Activated T-cell treated with anti-CD3 and anti-CD28 coated beads, Interleukin-2, amount 50 U/mL, for 72 hours (primary cell): Measurements from ENCODE around the gene TRAPPC3. TPM values are rescaled to one million over a fixed set of nuclear protein-coding genes. Genes with fewer than 3 reads are reported as not detected.

Experiments
- ATAC-seq, 2 donors: fragments of 150-1000 bp; cut with Tn5 transposase; replicated peaks in 1 of 2; 2 replicates each; pipeline ENCODE4 v1.10.0; 2021; ENCODE audit warnings: moderate library complexity in 2 of 2, mild to moderate bottlenecking in 1 of 2
- DNase-seq, 2 donors: peaks; one replicate each; pipeline ENCODE4 v3.0.0; 2021 to 2022; ENCODE audit warnings: mixed read lengths in 1 of 2
- H3K27ac Mint-ChIP-seq: one replicate; pipeline ENCODE4 v1.8.0; 2022; ENCODE audit warnings: mild to moderate bottlenecking, moderate library complexity, mixed read lengths
- H3K27me3 Mint-ChIP-seq: one replicate; pipeline ENCODE4 v1.8.0; 2022; ENCODE audit warnings: low read depth, mixed read lengths
- H3K36me3 Mint-ChIP-seq, 2 donors: one replicate each; pipeline ENCODE4 v1.8.0; 2022; ENCODE audit warnings: mixed read lengths in 2 of 2, mild to moderate bottlenecking in 1 of 2; ENCODE audit not compliant: insufficient read depth in 2 of 2
- H3K4me1 Mint-ChIP-seq: one replicate; pipeline ENCODE4 v1.8.0; 2022; ENCODE audit warnings: low read depth, mixed read lengths
- H3K4me3 Mint-ChIP-seq, 2 donors: one replicate each; pipeline ENCODE4 v1.8.0; 2022; ENCODE audit warnings: mild to moderate bottlenecking in 2 of 2, mixed read lengths in 2 of 2, moderate library complexity in 2 of 2
- H3K9me3 Mint-ChIP-seq, 2 donors: one replicate each; pipeline ENCODE4 v1.8.0; 2022; ENCODE audit warnings: mixed read lengths in 2 of 2
- total RNA-seq, 2 donors: library from RNA; stranded (reverse); gene quantifications; one replicate each; pipeline ENCODE4 v1.2.3, GENCODE V29; 2022

Gene TRAPPC3
- total RNA-seq, 2 donors from 2014 or later, result 46.2 to 56.2 TPM

DNA sequence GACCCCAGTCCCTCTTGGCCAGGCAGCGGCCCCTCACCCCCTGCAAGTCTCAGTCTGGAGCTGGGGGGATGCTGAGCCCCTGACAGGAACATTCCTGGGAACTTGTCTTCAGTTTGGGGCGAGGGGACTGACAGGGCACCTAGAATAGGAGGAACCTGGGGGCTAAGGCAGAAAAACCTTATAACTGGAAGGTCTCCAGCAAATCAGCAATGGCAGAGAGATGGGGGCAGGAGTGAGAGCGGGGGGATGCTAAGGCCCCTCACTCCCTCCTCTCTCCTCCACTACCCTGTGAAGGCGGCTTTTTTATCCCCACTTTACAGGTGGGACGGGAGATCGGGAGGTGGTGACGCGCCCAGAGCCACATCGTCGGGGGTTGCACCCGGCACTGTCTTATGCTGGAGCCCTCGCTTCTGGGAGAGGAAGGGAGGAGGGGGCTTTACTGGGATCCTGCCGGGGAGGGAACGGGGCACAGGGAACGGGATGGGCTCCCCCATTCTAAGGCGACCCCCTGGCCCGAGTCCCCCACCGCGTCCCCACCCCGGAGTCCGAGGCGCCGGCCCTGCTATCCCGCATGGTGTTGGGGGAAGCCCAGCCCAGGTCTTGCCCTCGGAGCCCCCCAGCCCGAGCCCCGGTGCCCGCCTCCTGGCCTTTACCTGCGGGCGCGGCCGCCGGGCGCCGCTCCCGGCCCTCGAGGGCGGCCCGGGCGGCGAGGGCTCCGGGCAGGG lies 24.7 kb downstream of the TRAPPC3 start:
- no peaks in the 10 kb centered on the region for H3K36me3 Mint-ChIP-seq
- peak overlapping the region; percentile 41 to 67 for H3K4me3 Mint-ChIP-seq
- ATAC-seq (no peak), DNase-seq (no peak)
- peaks cover 19% of the 10 kb centered on the region for H3K4me1 Mint-ChIP-seq
- H3K27me3 Mint-ChIP-seq, result peaks cover 36% of the 10 kb centered on the region
- H3K27ac Mint-ChIP-seq, result no peak overlapping the region
- no peaks in the 10 kb centered on the region for H3K9me3 Mint-ChIP-seq

- Mint-ChIP-seq H3K4me1 (peaks cover 19% of the 10 kb centered on the region), H3K4me3 (peak overlapping the region; percentile 0 to 3), H3K9me3 (no peaks in the 10 kb centered on the region), H3K27ac (no peak overlapping the region), H3K27me3 (peaks cover 36% of the 10 kb centered on the region), H3K36me3 (no peaks in the 10 kb centered on the region)
- ATAC-seq (peak; percentile 46 to 52), DNase-seq (no peak)
Observed at GRCh38 chr1:36123356-36123755, 25.9 kb downstream of the TRAPPC3 start.

DNA sequence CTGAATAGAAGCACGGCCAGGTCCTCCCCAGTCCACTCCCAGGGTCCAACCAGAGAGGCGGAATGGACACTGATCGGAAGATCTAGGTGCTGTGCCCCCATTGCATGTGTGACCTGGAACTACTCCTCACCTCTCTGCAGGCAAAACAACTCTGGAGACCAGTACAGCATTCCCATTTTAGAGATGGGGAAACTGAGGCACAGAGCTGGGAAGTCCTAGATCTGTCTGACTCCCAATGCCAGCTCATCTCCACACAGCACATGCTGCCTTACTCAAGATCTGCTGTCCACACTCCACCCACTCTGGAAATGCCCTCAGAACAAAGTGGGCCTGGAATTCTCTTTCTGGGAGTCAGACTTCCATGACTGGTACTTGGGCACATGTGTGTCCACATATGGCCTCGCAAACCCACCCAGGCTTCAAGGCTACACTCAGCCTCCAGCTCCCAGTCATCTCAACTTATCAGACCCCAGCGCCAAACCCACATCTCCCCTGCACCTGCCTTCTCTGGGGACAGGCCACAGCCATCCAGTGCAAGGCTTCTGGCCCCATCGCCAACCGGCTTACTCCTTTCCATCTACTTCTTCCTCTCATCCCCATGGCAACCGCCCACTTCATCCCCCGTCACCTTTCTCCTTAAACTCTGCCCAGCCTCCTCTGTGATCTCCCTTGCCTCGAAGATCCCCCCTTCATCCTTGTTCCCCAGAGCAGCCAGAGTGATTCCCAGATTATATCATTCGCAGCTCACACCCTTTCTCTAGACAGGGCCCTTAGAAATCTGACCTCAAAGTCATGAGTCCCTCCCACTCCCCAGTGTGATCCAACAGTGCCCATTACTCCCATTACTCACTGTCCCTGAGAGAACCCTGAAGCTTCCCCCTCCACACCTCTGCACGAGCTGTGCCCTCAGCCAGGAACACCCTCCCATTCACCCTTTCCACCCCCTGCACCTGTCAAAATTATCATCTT lies 26.9 kb downstream of the TRAPPC3 start:
- H3K9me3 Mint-ChIP-seq, result no peaks in the 10 kb centered on the region
- H3K27ac Mint-ChIP-seq, result no peak overlapping the region
- H3K36me3 Mint-ChIP-seq, result no peaks in the 10 kb centered on the region
- H3K27me3 Mint-ChIP-seq, result peaks cover 36% of the 10 kb centered on the region
- ATAC-seq (peak in 1 of 2 donors; percentile 19), DNase-seq (no peak)
- peaks cover 19% of the 10 kb centered on the region for H3K4me1 Mint-ChIP-seq
- H3K4me3 Mint-ChIP-seq, result no peak overlapping the region

- Mint-ChIP-seq H3K4me3 (no peak overlapping the region), H3K4me1 (peaks cover 12% of the 10 kb centered on the region), H3K36me3 (no peaks in the 10 kb centered on the region), H3K27ac (no peak overlapping the region), H3K9me3 (no peaks in the 10 kb centered on the region), H3K27me3 (peaks cover 22% of the 10 kb centered on the region)
- no peak for DNase-seq
- no peak for ATAC-seq
Observed at GRCh38 chr1:36119456-36119855, 29.8 kb downstream of the TRAPPC3 start.

- Mint-ChIP-seq H3K27me3 (peaks cover 15% of the 10 kb centered on the region), H3K9me3 (no peaks in the 10 kb centered on the region), H3K36me3 (no peaks in the 10 kb centered on the region), H3K4me3 (no peak overlapping the region), H3K27ac (no peak overlapping the region), H3K4me1 (peaks cover 11% of the 10 kb centered on the region)
- ATAC-seq (no peak), DNase-seq (no peak)
Observed at GRCh38 chr1:36118447-36119204, 30.7 kb downstream of the TRAPPC3 start.

- no peaks in the 10 kb centered on the region for H3K4me1 Mint-ChIP-seq
- no peak overlapping the region for H3K27ac Mint-ChIP-seq
- ATAC-seq (no peak), DNase-seq (no peak)
- no peak overlapping the region for H3K4me3 Mint-ChIP-seq
- H3K27me3 Mint-ChIP-seq, result no peaks in the 10 kb centered on the region
- no peaks in the 10 kb centered on the region for H3K36me3 Mint-ChIP-seq
- H3K9me3 Mint-ChIP-seq, result no peaks in the 10 kb centered on the region
Observed at GRCh38 chr1:36116901-36117300, 32.4 kb downstream of the TRAPPC3 start.

DNA sequence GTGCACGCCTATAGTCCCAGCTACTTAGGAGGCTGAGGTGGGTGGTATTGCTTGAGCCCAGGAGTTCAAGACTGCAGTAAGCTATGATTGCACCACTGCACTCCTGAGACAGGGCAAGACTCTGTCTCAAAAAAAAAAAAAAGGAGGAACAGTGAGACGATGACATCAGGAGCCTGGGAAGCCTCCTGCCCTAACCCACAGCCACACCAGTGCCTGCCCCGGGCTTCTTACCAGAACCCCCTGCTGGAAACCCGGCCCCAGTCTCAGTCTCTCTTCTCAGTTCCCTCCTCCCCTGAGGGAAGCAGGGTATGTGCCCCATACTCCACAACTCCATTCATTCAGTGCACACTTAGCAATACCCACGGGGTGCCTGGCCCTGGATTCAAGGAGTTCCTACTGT lies 33.4 kb downstream of the TRAPPC3 start:
- ATAC-seq, result no peak
- no peak for DNase-seq
- H3K27ac Mint-ChIP-seq, result no peak overlapping the region
- no peak overlapping the region for H3K4me3 Mint-ChIP-seq
- H3K9me3 Mint-ChIP-seq, result no peaks in the 10 kb centered on the region
- H3K27me3 Mint-ChIP-seq, result no peaks in the 10 kb centered on the region
- H3K36me3 Mint-ChIP-seq, result no peaks in the 10 kb centered on the region
- peaks cover 5% of the 10 kb centered on the region for H3K4me1 Mint-ChIP-seq

GRCh38 chr1:36115200-36115669 lies 34.1 kb downstream of the TRAPPC3 start:
- Mint-ChIP-seq H3K27me3 (no peaks in the 10 kb centered on the region), H3K4me1 (peaks cover 10% of the 10 kb centered on the region), H3K9me3 (no peaks in the 10 kb centered on the region), H3K4me3 (no peak overlapping the region), H3K36me3 (no peaks in the 10 kb centered on the region), H3K27ac (no peak overlapping the region)
- DNase-seq (no peak), ATAC-seq (no peak)

GRCh38 chr1:36114371-36114770 lies 34.9 kb downstream of the TRAPPC3 start:
- no peak for ATAC-seq
- peaks cover 16% of the 10 kb centered on the region for H3K4me1 Mint-ChIP-seq
- H3K9me3 Mint-ChIP-seq, result no peaks in the 10 kb centered on the region
- DNase-seq, result no peak
- no peak overlapping the region for H3K27ac Mint-ChIP-seq
- H3K36me3 Mint-ChIP-seq, result no peaks in the 10 kb centered on the region
- no peaks in the 10 kb centered on the region for H3K27me3 Mint-ChIP-seq
- H3K4me3 Mint-ChIP-seq, result no peak overlapping the region

GRCh38 chr1:36112823-36113222 lies 36.5 kb downstream of the TRAPPC3 start:
- Mint-ChIP-seq H3K27ac (no peak overlapping the region), H3K36me3 (no peaks in the 10 kb centered on the region), H3K4me1 (peaks cover 21% of the 10 kb centered on the region), H3K9me3 (no peaks in the 10 kb centered on the region), H3K27me3 (no peaks in the 10 kb centered on the region), H3K4me3 (no peak overlapping the region)
- DNase-seq (no peak), ATAC-seq (no peak)

DNA sequence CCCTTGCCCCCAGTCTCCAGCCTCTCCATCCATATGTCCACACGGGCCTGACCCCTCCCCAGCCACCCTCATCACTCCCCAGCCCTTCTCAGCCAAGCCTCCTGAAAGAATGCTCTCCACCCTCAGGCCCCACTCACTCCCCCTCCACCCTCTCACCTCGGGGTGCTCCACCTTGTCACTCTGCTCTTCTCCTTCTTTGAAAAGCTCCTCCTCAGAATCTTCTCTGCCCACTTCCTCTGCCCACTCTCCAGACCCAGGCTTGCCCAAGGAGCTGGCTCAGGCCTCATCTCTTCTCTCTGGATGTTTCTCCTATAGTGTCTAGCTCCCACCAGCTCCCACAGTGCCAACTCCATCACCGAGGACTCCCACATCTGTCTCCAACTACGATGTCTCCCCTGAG lies 38.1 kb downstream of the TRAPPC3 start:
- peaks cover 21% of the 10 kb centered on the region for H3K4me1 Mint-ChIP-seq
- peak overlapping the region; percentile 11 for H3K27ac Mint-ChIP-seq
- DNase-seq (no peak), ATAC-seq (no peak)
- no peaks in the 10 kb centered on the region for H3K9me3 Mint-ChIP-seq
- no peaks in the 10 kb centered on the region for H3K27me3 Mint-ChIP-seq
- H3K36me3 Mint-ChIP-seq, result no peaks in the 10 kb centered on the region
- no peak overlapping the region for H3K4me3 Mint-ChIP-seq

DNA sequence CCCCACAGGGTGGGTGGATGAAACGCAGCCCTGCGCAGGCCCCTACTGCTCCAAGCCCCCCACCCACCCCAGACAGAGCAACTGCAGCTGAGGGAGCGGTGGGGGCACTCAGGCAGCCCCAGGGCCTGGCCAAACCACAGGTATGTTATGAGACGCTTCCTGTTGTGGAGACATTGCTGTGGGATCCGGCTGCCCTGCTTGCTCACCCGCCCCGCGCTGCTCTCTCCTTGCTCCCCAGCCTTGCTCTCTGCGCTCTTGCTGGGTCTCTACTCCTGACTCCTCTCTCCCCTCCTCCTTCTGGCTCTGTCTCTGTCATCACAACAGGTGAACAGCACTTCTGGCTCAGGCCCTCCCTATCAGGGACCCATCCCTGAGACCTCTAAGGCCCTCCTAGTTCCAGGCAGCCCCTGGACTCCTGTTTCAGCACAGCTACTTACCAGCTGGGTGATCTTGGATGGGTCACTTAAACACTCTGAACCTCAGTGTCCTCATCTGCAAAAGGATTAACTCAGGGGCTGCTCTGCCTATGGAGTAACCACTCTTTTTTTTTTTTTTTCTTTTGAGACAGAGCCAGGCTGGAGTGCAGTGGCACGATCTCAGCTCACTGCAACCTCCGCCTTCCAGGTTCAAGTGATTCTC lies 40.1 kb downstream of the TRAPPC3 start:
- Mint-ChIP-seq H3K9me3 (no peaks in the 10 kb centered on the region), H3K27me3 (no peaks in the 10 kb centered on the region), H3K4me3 (peak overlapping the region; percentile 32 to 66), H3K27ac (peak overlapping the region; percentile 49), H3K36me3 (no peaks in the 10 kb centered on the region), H3K4me1 (peaks cover 21% of the 10 kb centered on the region)
- DNase-seq (peak; percentile 61 to 66), ATAC-seq (peak; percentile 94 to 96)
